ENCODE data around the gene RAD51B. TPM values are rescaled to one million over a fixed set of nuclear protein-coding genes. Genes with fewer than 3 reads are reported as not detected.
"Not testable (repeated sequence)": the region's sequence is repeated elsewhere in the genome, so short reads cannot be mapped to it uniquely, and the experiment has no call there.

The RAD51B gene
- polyA plus RNA-seq, 3 donors = 2.4 to 4.9 (median 3.3) TPM

DNA sequence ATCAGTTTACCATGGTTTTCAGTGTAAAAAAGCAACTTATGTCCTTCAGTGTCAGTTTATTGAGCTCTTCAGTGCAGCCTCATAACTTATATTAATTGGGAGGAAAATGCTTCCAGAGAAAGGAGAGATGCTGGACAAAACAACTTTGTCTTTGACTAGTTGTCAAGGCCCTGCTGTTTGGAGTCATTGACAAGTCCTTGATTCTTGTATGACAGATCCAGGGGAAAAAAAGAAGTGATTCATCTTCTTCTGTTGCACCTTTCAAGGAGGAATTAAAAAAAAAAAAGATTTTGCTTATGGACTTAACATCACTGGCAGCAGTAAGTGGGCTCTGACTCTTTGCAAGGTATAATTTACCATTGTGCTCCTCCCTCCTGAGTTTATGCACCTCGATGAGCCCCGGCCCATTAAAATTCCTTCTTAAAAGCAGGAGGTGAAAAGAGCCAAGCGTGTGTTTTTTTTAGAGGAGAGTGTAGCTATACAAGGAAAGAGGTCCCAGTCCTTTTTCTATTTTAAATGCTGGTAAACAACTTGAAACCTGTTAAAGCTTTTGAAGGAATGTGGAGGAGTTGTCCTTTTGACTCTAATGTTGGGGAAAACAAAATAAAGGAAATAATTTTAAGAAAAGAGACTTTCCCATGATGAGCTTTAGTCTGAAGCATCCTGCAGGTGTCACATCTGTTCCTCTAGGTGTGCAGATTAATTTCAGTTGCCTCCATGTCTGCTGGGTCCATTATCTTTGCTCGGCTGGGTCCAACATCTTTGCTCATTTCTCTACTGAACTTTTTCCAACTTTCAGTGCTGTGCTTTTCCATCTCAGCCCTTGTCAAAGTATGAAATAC is 431.6 kb downstream of the RAD51B start:
- WGBS, 3 donors = 56 to 64% (median 57%) methylated on average over 4 of the region's 4 CpGs
- no peak overlapping the region for H3K27ac ChIP-seq (ENCODE audit: low read depth, low read length)

DNA sequence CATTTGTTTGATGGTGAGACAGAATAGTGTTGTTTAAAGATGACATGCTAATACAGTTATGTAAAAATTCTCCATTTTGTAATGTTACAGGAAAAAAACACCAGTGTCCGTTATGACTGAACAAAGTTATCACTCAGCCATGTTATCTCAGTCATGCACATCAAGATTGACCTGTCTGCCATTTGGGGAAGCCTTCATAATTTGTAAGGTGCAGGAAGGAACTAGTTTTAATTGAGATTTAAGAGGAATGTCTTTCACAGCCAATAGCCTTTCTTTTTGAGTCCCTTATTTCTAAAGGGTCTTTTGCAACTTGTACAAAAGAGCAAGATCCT is 432.2 kb downstream of the RAD51B start:
- 75 to 80% (median 80%) methylated on average over 1 of the region's 1 CpG for WGBS, 3 donors
- H3K27ac ChIP-seq (ENCODE audit: low read depth, low read length) = no peak overlapping the region

DNA sequence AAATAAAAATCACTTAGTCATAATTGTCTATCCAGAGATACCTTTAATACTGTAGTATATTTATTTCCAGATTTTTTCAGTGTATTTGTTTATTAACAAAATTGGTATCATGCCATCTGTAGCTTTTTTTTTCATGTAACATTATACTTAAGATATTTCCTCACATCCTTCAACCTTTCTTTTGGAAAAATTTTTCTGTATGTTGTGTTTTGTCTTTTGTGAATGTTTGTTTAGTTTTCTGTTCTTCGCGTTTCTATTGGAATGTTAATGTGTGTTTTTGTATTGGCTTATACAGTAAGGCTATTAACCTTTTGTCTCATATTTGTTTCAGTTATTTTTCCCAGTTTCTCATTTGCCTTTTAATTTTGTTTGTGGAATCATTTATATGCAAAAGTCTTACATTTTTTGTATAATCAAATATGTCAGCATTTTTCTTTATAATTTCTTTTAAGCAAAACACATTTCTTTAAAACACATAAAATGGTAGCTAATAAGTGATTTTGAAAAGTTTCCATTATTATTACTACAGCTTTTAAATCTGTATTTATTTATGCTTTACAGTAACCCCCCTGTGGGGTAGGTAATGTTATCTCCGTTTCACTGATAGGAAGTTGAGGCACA is 433.7 kb downstream of the RAD51B start:
- WGBS, 3 donors = 51 to 83% (median 73%) methylated on average over 3 of the region's 3 CpGs
- H3K27ac ChIP-seq (ENCODE audit: low read depth, low read length) = no peak overlapping the region

DNA sequence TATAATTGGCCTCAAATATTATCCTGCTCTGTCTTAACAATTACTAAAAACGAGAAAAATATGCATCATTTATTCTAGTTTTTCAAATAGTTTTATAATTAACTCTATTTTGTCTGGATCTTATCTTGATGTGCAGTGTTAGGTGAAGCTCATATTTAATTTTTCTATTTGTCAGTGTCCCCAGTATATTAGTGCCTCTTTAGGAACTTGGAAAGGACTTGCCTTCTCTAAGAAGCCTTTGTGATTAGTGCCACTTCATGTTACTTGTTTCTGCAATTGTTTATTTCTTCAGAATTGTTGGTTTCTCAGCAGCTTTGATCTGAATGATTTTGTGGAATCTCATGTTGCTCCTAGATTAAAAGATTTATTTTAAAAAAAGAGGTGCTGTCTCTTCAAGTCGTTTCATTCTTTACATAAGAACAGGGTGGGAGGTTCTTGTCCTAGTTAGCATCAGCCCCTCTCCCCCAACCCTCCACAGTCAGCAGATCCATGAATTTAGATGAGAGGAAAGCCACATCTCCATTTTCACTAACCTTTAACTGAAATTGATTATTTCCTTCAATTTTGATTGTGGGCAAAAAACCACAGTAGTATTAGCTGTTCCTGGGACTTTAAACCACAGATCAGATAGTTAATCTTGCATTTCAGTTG is 434.4 kb downstream of the RAD51B start:
- no peak overlapping the region for H3K27ac ChIP-seq (ENCODE audit: low read depth, low read length)
- 60 to 80% (median 70%) methylated on average over 2 of the region's 2 CpGs for WGBS, 3 donors

DNA sequence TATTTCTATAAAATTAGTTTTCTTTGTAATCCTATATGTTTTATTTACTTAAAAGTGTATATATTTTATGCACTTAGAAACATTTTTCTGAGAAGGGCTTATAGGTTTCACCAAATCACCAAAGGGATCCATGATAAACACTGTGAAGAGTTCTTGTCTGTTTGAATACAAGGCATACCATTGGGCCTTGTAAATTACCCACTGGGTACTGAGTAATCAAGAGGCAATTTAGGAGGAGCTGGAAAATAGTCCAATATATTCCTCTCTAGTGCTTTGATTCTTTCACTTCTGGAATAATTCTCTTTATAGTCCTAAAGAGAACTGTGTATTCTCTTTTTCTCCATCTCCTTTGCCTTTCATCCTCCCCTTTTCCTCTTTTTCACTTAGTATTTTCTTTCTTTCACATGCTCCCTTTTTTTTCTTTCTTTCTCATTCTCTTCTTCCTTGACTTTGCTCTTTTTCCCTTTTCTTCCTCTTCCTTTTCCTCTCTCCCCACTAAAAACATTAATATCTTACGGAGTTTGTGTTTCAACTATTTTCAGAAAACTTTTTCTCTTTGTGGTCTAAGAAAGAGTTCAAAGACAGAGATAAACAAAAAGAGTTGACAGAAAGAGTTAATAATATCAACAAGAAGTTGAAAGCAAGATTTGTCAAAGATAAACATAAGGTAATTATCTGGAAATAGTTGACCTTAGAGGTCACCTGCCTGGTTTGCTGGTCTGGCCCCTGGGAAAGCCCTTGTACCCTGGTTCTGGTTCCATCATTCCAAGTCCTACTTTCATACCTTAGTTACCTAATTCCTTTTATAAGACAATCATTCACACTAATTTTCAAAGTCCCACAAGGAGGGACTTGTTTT is 435.3 kb downstream of the RAD51B start:
- H3K27ac ChIP-seq (ENCODE audit: low read depth, low read length) = no peak overlapping the region

DNA sequence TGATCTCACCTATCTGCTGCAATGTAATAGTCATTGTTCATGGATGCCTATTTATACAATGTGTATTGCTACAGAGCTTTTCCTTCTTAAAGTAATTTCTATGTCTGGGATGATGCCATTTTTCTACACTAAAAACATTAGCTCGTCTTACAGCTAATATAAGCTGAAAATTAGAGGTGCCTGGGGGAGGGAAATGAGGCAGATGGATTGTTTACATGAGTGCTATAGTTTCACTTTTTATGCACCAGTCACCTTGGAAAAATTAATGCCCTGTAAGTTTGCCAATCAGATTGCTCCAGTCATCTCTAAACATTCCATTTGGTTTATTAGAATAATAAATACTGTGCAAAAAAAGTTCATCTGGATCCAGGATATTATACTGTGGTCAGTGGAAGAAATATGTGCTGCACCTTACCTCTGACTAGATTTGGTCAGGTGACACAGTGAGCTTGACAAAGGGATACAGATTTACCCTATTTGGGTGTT is 436.2 kb downstream of the RAD51B start:
- WGBS, 3 donors = 63 to 88% (median 80%) methylated on average over 1 of the region's 1 CpG
- H3K27ac ChIP-seq (ENCODE audit: low read depth, low read length) = no peak overlapping the region

More for the DNA sequence above, 435.3 kb downstream of the RAD51B start:
- WGBS, 3 donors = 92 to 100% (median 95%) methylated on average over 1 of the region's 1 CpG

DNA sequence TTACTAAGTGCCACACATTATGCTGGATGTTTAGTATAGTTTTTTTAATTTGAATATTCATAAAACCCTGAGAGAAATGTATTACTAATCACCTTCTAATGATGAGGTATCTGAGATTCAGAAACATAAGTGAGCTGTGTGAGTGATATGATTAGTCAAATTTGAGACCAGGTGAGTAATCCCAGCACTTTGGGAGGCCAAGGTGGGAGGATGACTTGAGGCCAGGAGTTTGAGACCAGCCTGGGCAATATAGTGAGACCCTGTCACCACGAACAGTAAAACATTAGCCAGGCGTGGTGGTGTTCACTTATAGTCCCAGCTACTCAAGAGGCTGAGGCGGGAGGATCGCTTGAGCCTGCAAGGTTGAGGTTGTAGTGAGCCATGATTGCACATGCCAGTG is 438.4 kb downstream of the RAD51B start:
- H3K27ac ChIP-seq (ENCODE audit: low read depth, low read length) = no peak overlapping the region
- WGBS, 3 donors = 95 to 97% (median 96%) methylated on average over 4 of the region's 4 CpGs

DNA sequence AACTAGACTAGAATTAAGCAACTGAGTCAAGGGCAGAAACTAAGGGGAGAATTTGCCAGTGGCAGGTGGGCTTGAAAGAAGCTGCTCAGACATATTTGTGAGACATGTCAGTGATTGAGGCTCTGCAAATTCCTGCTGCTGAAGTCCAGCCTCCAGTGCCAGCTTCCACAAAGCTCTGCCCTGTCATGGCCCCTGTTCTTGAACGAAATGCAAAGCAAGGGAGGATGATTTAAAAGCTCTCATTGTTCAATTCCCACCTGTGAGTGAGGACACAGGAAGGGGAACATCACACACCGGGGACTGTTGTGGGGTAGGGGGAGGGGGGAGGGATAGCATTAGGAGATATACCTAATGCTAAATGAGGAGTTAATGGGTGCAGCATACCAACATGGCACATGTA is 439.4 kb downstream of the RAD51B start:
- H3K27ac ChIP-seq (ENCODE audit: low read depth, low read length) = not testable (repeated sequence)
- WGBS, 3 donors = 72 to 83% (median 74%) methylated on average over 2 of the region's 2 CpGs

DNA sequence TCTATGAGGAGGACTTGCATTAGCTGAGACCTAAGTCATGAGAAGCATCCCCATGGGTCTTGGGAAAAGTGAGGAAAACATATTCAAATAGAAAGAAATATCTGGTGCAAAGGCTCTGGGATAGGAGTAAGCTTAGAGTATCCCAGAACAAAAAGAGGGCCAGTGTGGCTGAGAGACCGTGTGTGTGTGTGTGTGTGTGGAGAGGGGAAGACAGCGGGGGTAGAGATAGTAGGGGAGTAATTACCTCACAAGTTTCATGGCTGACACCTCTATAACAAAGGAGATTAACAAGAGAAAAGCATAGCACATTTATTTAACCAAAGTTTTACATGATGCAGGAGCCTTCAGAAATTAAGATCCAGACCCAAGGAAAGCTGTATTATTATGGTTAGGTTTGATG is 440.5 kb downstream of the RAD51B start:
- WGBS, 3 donors = 93 to 100% (median 96%) methylated on average over 2 of the region's 2 CpGs
- H3K27ac ChIP-seq (ENCODE audit: low read depth, low read length) = no peak overlapping the region

DNA sequence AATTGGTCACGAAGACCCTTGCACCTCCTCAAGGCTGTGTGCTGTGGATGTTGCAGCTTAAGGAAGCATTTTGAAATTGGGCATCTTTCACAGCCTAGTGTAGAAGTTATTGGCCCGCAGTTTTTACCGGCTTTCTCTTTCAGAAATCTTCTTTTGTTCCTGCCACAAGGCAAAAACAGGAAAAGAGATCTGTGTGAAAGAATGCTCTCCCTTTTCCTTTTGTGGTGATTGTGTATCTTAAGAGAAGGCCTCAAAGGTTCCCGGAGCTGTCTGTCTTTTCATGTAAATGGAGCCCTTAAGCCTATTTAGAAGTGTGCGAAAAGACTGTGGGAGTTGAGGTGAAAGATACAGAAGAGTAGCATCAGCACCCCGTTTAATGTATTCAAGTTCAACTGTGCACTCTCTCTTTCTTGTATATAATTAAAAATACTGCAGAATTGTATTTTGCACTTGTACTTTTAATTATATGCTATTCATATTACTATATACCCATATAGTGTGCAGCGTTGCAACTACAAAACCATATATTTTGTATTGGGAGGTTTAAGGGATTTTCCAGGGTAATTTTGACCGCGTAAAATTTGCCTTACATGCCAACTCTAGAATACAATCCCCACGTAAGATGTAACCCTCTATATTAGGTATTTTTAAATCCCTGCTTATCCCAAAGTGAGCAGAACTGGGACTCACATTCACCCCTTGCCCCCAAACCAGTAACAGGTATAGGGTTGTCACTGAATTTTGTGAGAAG is 441.7 kb downstream of the RAD51B start:
- 53 to 77% (median 66%) methylated on average over 10 of the region's 10 CpGs for WGBS, 3 donors
- no peak overlapping the region for H3K27ac ChIP-seq (ENCODE audit: low read depth, low read length)

DNA sequence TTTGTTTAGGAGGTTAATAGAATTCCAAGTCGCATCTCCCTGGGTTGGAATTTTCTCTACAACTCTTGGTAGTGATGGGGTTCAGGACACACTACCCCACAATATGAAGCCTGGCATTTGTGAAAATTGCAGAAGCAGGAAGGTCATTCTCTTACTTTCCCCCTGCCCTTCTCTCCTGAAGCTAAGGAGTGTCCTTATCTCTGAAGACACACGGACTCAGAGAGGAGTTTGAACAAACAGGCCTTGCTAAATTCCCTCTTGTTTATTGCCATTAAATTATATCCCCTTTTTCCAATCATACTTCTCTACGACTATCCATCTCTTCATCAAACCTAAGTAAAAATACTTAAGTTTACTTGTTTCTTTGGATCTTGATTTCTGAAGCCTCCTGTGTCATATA is 443.0 kb downstream of the RAD51B start:
- 91 to 95% (median 92%) methylated on average over 3 of the region's 3 CpGs for WGBS, 3 donors

DNA sequence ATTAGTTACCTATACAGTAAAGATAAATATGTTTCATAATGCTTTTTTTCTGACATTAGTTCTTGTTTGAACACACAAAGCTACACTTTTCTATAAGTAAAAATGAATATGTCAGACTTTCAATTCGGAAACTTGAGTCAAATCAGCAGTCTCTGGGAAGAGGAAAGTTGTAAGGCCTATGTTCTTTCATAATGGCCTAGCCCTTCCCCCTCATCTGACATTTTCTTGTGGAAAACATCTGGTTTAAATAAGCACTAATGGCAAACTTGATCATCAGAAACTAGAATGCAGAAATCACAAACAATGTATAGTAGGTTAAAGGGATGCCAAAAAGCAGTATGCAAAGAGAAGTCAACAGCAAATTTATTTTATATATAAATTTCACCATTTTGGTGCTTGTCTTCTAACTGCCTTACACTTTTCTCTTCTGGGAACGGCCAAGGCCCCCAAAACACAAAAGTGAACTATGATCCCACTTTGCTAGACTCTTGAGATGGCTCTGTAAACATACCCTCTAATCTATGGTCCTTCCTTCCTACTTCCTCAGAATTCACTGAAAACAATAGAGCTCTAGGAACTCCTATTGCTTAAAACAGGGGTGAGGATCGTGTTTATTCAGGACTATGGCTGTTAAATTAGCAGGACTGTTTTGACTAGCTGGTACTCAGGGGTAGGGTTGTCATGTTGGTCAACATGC is 444.1 kb downstream of the RAD51B start:
- 74 to 83% (median 75%) methylated on average over 3 of the region's 3 CpGs for WGBS, 3 donors
- no peak overlapping the region for H3K27ac ChIP-seq (ENCODE audit: low read depth, low read length)

More for the DNA sequence above, 443.0 kb downstream of the RAD51B start:
- no peak overlapping the region for H3K27ac ChIP-seq (ENCODE audit: low read depth, low read length)

DNA sequence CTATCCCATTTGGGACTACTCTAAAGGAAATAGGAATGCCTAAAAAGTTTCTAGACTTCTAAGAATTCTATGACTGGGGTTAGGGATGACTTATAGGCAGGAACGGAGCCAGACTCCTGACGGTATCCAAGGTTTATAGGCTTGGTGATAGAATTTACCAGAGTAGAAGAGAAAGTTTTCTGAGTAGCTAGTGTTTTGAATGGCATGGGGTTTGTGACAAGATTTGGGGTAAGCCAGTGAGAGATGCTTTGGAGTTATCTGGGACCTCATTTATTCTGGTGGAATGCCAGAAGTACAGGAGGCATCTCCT is 444.6 kb downstream of the RAD51B start:
- no peak overlapping the region for H3K27ac ChIP-seq (ENCODE audit: low read depth, low read length)
- 77 to 86% (median 83%) methylated on average over 2 of the region's 2 CpGs for whole genome bisulfite sequencing, 3 donors

DNA sequence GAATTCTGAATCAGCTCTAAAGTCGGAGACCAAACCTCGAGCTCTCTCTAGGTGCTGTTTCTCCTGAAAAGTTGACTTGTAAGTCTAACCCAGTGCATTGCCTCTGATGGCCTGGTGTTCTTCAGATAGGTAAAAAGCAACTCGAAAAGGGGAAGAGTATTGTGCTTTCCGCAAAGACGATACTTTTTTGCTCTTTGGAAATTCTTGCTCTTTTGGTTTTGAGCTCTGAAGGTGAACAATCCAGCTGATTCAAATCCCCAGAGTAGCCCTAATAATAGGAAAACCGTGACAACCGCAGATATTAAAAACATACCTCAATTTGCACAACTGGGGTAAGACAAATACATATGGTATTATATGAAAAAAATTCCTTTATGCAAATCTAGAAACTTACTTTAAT is 447.4 kb downstream of the RAD51B start:
- no peak overlapping the region for H3K27ac ChIP-seq (ENCODE audit: low read depth, low read length)
- WGBS, 3 donors = 92 to 95% (median 93%) methylated on average over 7 of the region's 7 CpGs

DNA sequence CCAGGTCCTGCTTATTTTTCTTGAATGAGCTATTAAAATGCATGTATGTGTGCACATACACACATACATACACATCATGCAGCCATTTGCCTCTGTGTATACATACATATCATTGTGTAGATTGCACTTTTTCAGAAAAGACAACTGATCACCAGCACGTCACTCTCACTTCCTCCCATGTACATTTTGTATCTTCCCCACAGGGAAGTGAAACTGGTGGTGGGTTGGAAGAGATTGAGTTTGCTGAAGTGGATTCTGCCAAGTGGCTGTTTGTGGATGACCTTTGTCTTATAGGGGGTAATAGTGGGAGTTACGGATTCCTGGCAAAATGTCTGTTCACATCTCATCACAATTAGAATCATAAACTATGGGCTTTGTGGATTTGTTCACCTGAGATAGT is 448.6 kb downstream of the RAD51B start:
- WGBS, 3 donors = 70 to 84% (median 72%) methylated on average over 2 of the region's 2 CpGs
- H3K27ac ChIP-seq (ENCODE audit: low read depth, low read length) = no peak overlapping the region

DNA sequence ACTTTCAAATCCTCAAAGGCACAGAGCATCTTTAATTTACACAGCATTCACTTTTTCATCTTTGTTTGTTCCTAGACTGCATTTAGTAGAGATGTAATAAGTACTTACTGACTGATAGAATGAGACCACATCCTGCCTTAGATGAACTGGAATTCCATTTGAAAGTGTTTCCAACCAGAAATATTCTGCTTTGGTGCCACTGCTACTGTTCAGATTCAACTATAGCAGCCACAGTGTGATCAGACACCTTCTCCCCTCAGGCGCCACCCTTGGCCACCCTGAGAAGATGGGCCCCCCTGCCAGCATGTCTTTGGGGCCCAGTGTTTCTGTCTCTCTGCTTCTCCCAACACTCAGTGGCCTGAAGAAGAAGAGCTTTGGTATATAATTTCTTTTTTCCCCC is 449.1 kb downstream of the RAD51B start:
- no peak overlapping the region for H3K27ac ChIP-seq (ENCODE audit: low read depth, low read length)
- WGBS, 3 donors = 93 to 100% (median 96%) methylated on average over 1 of the region's 1 CpG

DNA sequence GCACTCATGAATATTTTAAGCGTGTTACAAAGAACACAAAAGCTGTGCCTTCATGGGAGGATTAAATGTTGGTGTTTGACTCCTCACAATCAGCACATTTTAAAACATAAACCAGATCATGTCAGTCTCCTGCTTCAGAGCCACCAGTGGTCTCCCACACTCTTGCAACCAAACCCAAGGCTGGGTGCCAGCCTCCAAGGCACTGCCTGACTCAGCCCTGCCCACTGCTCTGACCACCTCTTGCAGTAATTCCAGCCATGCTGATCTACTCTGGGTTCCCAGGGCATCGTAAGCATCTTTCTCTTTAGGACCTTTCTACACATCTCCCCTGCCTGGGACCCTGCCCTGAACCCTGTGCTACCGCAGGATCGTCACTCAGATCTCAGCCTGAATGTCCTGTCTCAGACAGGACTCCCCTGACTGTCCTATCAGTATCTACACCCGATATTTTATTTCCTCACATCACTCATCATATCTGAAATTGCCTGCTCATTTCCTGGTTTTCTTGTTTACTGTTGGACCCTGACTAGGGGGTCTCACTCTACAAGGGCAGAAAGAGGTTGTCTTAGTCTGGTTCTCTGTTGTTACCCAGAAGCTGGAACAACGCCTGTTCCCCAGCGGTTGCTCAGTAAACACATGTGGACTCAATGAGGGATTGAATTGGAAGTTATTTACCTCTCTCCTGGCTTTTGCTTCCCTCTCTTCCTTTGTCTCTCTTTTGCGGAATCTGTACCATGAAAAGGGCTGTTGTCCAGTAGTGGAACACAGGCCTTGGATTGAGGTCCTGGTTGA is 449.8 kb downstream of the RAD51B start:
- H3K27ac ChIP-seq (ENCODE audit: low read depth, low read length) = no peak overlapping the region
- WGBS, 3 donors = 77 to 82% (median 78%) methylated on average over 8 of the region's 8 CpGs

Measured in adipose tissue (tissue), 3 donors.